K562 (cell line): ENCODE measurements around the gene TMEM260. TPM values are rescaled to one million over a fixed set of nuclear protein-coding genes. Genes with fewer than 3 reads are reported as not detected.

Experiments used
- ARID1B ChIP-seq: fragments of 450-650 bp; IDR thresholded peaks from 2 replicates; pipeline ENCODE4 v1.6.1; 2016; ENCODE audit warnings: antibody characterized with exemption, mild to moderate bottlenecking, inconsistent platforms
- ATF4 ChIP-seq: fragments of 450-650 bp; formaldehyde crosslinking; IDR thresholded peaks from 2 replicates; pipeline ENCODE4 v1.4.0; 2022; ENCODE audit warnings: mild to moderate bottlenecking, moderate library complexity
- BRF2 ChIP-seq: IDR thresholded peaks from 3 replicates; pipeline ENCODE4 v1.6.1; 2011; ENCODE audit warnings: borderline replicate concordance, mild to moderate bottlenecking; ENCODE audit not compliant: insufficient read length, insufficient read depth
- DEAF1 ChIP-seq: fragments of 450-650 bp; formaldehyde crosslinking; IDR thresholded peaks from 2 replicates; pipeline ENCODE4 v1.4.0; 2020; ENCODE audit warnings: mild to moderate bottlenecking, moderate library complexity
- E2F8 ChIP-seq: fragments of 450-650 bp; IDR thresholded peaks from 2 replicates; pipeline ENCODE4 v1.7.1; 2018; ENCODE audit warnings: mild to moderate bottlenecking, low read depth; ENCODE audit not compliant: partially characterized antibody
- HNRNPUL1 ChIP-seq: fragments of 200-400 bp; formaldehyde crosslinking; IDR thresholded peaks from 2 replicates; pipeline ENCODE4 v1.6.1; 2017; ENCODE audit warnings: low read length
- MCM5 ChIP-seq: fragments of 450-650 bp; IDR thresholded peaks from 2 replicates; pipeline ENCODE4 v1.6.1; 2016; ENCODE audit warnings: low read depth
- NFYB ChIP-seq: IDR thresholded peaks from 2 replicates; pipeline ENCODE4 v1.6.1; 2011; ENCODE audit warnings: mild to moderate bottlenecking, moderate library complexity; ENCODE audit not compliant: insufficient read length; ENCODE audit errors: extremely low read depth
- PATZ1 ChIP-seq: fragments of 250-450 bp; sonication (Bioruptor Pico); IDR thresholded peaks from 2 replicates; pipeline ENCODE4 v1.5.0; 2020; ENCODE audit warnings: mild to moderate bottlenecking, borderline replicate concordance
- PHTF2 ChIP-seq: fragments of 250-450 bp; sonication (Bioruptor Pico); IDR thresholded peaks from 2 replicates; pipeline ENCODE4 v1.5.0; 2021; ENCODE audit warnings: mild to moderate bottlenecking
- RBFOX2 ChIP-seq: fragments of 200-400 bp; formaldehyde crosslinking; IDR thresholded peaks from 2 replicates; pipeline ENCODE4 v1.6.1; 2017; ENCODE audit warnings: low read depth, mild to moderate bottlenecking, low read length, moderate library complexity
- SAP30 ChIP-seq: fragments of 200-600 bp; sonication (generic); IDR thresholded peaks from 2 replicates; pipeline ENCODE4 v1.6.1; 2012; ENCODE audit warnings: borderline replicate concordance, low read depth, mild to moderate bottlenecking, moderate library complexity, low read length, control low read depth, inconsistent platforms; ENCODE audit not compliant: insufficient read depth, poor library complexity, severe bottlenecking
- SETDB1 ChIP-seq: IDR thresholded peaks from one replicate; pipeline ENCODE4 v1.6.1; 2012; ENCODE audit warnings: low read length, control low read depth, inconsistent platforms
- SMAD2 ChIP-seq: fragments of 150-350 bp; IDR thresholded peaks from 2 replicates; pipeline ENCODE4 v1.6.1; 2014; ENCODE audit warnings: low read depth, mild to moderate bottlenecking, low read length
- TAL1 ChIP-seq: fragments of 450-650 bp; IDR thresholded peaks from 2 replicates; pipeline ENCODE4 v1.6.1; 2016; ENCODE audit warnings: mild to moderate bottlenecking
- TBL1XR1 ChIP-seq, 2 experiments: IDR thresholded peaks; 2 replicates each; pipeline ENCODE4 v1.6.1; 2012; ENCODE audit warnings: improper control_type of control experiment in 2 of 2, low read length in 2 of 2, mild to moderate bottlenecking in 1 of 2
- ZBTB5 ChIP-seq: fragments of 450-650 bp; IDR thresholded peaks from 2 replicates; pipeline ENCODE4 v1.6.1; 2017; ENCODE audit warnings: antibody characterized with exemption
- ZNF239 ChIP-seq: fragments of 250-450 bp; sonication (Bioruptor Pico); IDR thresholded peaks from 2 replicates; pipeline ENCODE4 v1.4.0; 2020; ENCODE audit warnings: mild to moderate bottlenecking
- ZNF436 ChIP-seq: fragments of 250-450, 450-650 bp; sonication (Bioruptor Pico); formaldehyde crosslinking; IDR thresholded peaks from 2 replicates; pipeline ENCODE4 v1.7.0; 2020; ENCODE audit warnings: mild to moderate bottlenecking
- polyA plus RNA-seq, 8 experiments: library from polyadenylated mRNA; depleted of rRNA in 4 of 8; stranded (reverse) in 5 of 8; unstranded in 3 of 8; fragments of >200 nt; fragmentation: Nextera tagmentation in 2 of 8; fragmentation: Illumina TruSeq in 1 of 8; extraction: Ambion mirVana in 2 of 8; extraction: Trizol in 1 of 8; gene quantifications; 2 replicates each; pipeline versions ENCODE4 v1.2.1 to v1.2.3, GENCODE V29; 2011 to 2014; ENCODE audit warnings: inconsistent platforms in 1 of 8, missing spikeins in 1 of 8
- total RNA-seq, 7 experiments: library from RNA; depleted of rRNA in 6 of 7; stranded (reverse); fragments of >200 nt in 6 of 7; fragmentation: Illumina TruSeq in 2 of 7; extraction: Trizol in 2 of 7; gene quantifications; 2 replicates each; pipeline versions ENCODE4 v1.2.1 to v1.2.3, GENCODE V29; 2011 to 2021; ENCODE audit warnings: low replicate concordance in 1 of 7

TMEM260 gene
- total and polyA plus RNA-seq, 9 of the 15 experiments (the other 6 are each of a cell fraction or from before 2014, with no cell fraction given): 2.2 to 9.4 (median 6.0) TPM

GRCh38 chr14:56608689-56609088, 29.1 kb downstream of the TMEM260 start (continued):
- TF ChIP-seq PATZ1 (CRISPR knock-in tag) (no peak), ARID1B (peak; percentile 63; the same call in 1 of the 2 replicates), TAL1 (peak; percentile 56), E2F8 (no peak), RBFOX2 (no peak), SMAD2 (no peak), SETDB1 (no peak), ZBTB5 (no peak), MCM5 (no peak), BRF2 (no peak), DEAF1 (no peak), HNRNPUL1 (no peak), NFYB (no peak), TBL1XR1 (IDR thresholded peaks at IDR 0.05; ENCODE audit: low read length in 2 of 2) (no peak), ZNF239 (CRISPR knock-in tag) (no peak), ATF4 (peak; percentile 86), PHTF2 (no peak), SAP30 (no peak), ZNF436 (CRISPR knock-in tag) (no peak)
